Placental pericyte (primary cell): Measurements from ENCODE around the gene CDH11. TPM values are rescaled to one million over a fixed set of nuclear protein-coding genes. Genes with fewer than 3 reads are reported as not detected.

Experiments
- total RNA-seq: library from RNA; depleted of rRNA; stranded (reverse); fragments of >200 nt; gene quantifications from 2 replicates; pipeline ENCODE4 v1.2.3, GENCODE V29; 2012

The CDH11 gene
- total RNA-seq: 338 and 1,064 TPM in 2 replicates

GRCh38 chr16:65121870-65122723, at the start of gene CDH11:
Gene CDH11 (minus strand): TSS chr16:65122063. CDS start chr16:65004869, 117,194 bp downstream.

